WI38 (cell line): ENCODE measurements around the gene KAT2B.

Experiments
- H3K4me3 ChIP-seq: 2 replicates; pipeline ENCODE4 v1.5.1; 2011; ENCODE audit warnings: low read depth, mild to moderate bottlenecking, control low read depth, low read length
- CTCF ChIP-seq: IDR thresholded peaks from 2 replicates; pipeline ENCODE4 v1.5.1; 2012; ENCODE audit warnings: low read depth, mild to moderate bottlenecking, control low read depth, low read length

The KAT2B gene

GRCh38 chr3:20160230-20160629 lies 120.0 kb downstream of the KAT2B start:
- H3K4me3 ChIP-seq, result no peak overlapping the region
- no peak for TF ChIP-seq CTCF

- no peak for TF ChIP-seq CTCF
Measured at GRCh38 chr3:20161714-20162113, 121.5 kb downstream of the KAT2B start.

GRCh38 chr3:20173844-20174410 lies 133.7 kb downstream of the KAT2B start:
- TF ChIP-seq CTCF, result no peak
- no peak overlapping the region for H3K4me3 ChIP-seq

More at GRCh38 chr3:20161714-20162113, 121.5 kb downstream of the KAT2B start:
- no peak overlapping the region for H3K4me3 ChIP-seq

- no peak overlapping the region for H3K4me3 ChIP-seq
- no peak for TF ChIP-seq CTCF
Measured at GRCh38 chr3:20181276-20181675, 141.0 kb downstream of the KAT2B start.

GRCh38 chr3:20182206-20182605 lies 142.0 kb downstream of the KAT2B start:
- TF ChIP-seq CTCF, result no peak
- H3K4me3 ChIP-seq, result no peak overlapping the region

- peak overlapping the region; percentile 93 for H3K4me3 ChIP-seq
- TF ChIP-seq CTCF, result no peak
Measured at GRCh38 chr3:20185331-20185678, 145.1 kb downstream of the KAT2B start.

- TF ChIP-seq CTCF, result no peak
- H3K4me3 ChIP-seq, result peak within 1 kb of the TSS; percentile 93
Measured at GRCh38 chr3:20185679-20186599, 145.7 kb downstream of the KAT2B start, which contains the start of gene SGO1. TSS of gene SGO1 (minus strand) at chr3:20186206. CDS start at chr3:20184027, 2,179 bp downstream.
